ENCODE measurements around the gene FBXO15. TPM values are rescaled to one million over a fixed set of nuclear protein-coding genes. Genes with fewer than 3 reads are reported as not detected.

FBXO15 gene
- polyA plus RNA-seq, 1 donor from 2014 or later, result 6.1 TPM

DNA sequence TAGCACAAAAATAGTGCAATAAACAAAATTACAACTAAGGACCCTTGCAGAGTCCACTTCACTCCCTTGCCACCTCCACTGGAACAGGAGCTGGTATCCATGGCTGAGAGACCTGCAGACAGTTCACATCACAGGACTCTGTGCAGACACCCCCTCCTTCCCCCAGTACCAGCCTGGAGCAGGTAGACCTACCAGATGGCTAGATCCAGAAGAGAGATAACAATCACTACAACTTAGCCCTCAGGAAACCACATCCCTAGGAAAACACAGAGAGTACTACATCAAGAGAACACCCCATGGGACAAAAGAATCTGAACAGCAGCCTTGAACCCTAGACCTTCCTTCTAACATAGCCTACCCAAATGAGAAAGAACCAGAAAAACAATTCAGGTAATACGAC is 49.8 kb downstream of the FBXO15 start:
- no peaks in the 10 kb centered on the region for H3K9me2 ChIP-seq (ENCODE audit: insufficient read depth, low read length)
- no peaks in the 10 kb centered on the region for H4K20me1 ChIP-seq (ENCODE audit: insufficient read depth)
- no peaks in the 10 kb centered on the region for H3K36me3 ChIP-seq (ENCODE audit: insufficient read depth, low read length)
- no peaks in the 10 kb centered on the region for H3K79me2 ChIP-seq (replicated peaks; ENCODE audit: insufficient read depth, low read length)
- no peak for TF ChIP-seq POLR2AphosphoS5 (IDR thresholded peaks at IDR 0.05)
- no peak for TF ChIP-seq SMC3 (conservative IDR thresholded peaks at IDR 0.05; ENCODE audit: poor library complexity)
- TF ChIP-seq EZH2 (IDR thresholded peaks at IDR 0.05; ENCODE audit: borderline replicate concordance, insufficient read depth, low read length, poor library complexity, severe bottlenecking), result no peak
- no peak for TF ChIP-seq MXI1 (conservative IDR thresholded peaks at IDR 0.05; ENCODE audit: poor library complexity, severe bottlenecking)
- TF ChIP-seq, protein P1, sequence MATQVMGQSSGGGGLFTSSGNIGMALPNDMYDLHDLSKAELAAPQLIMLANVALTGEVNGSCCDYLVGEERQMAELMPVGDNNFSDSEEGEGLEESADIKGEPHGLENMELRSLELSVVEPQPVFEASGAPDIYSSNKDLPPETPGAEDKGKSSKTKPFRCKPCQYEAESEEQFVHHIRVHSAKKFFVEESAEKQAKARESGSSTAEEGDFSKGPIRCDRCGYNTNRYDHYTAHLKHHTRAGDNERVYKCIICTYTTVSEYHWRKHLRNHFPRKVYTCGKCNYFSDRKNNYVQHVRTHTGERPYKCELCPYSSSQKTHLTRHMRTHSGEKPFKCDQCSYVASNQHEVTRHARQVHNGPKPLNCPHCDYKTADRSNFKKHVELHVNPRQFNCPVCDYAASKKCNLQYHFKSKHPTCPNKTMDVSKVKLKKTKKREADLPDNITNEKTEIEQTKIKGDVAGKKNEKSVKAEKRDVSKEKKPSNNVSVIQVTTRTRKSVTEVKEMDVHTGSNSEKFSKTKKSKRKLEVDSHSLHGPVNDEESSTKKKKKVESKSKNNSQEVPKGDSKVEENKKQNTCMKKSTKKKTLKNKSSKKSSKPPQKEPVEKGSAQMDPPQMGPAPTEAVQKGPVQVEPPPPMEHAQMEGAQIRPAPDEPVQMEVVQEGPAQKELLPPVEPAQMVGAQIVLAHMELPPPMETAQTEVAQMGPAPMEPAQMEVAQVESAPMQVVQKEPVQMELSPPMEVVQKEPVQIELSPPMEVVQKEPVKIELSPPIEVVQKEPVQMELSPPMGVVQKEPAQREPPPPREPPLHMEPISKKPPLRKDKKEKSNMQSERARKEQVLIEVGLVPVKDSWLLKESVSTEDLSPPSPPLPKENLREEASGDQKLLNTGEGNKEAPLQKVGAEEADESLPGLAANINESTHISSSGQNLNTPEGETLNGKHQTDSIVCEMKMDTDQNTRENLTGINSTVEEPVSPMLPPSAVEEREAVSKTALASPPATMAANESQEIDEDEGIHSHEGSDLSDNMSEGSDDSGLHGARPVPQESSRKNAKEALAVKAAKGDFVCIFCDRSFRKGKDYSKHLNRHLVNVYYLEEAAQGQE (IDR thresholded peaks at IDR 0.05; ENCODE audit: borderline replicate concordance), result no peak
- TF ChIP-seq EP300 (conservative IDR thresholded peaks at IDR 0.05; ENCODE audit: poor library complexity, severe bottlenecking), result no peak
- TF ChIP-seq RAD21 (conservative IDR thresholded peaks at IDR 0.05), result no peak
- TF ChIP-seq TAF1 (IDR thresholded peaks at IDR 0.05; ENCODE audit: low read depth), result no peak
- TF ChIP-seq, protein P2, sequence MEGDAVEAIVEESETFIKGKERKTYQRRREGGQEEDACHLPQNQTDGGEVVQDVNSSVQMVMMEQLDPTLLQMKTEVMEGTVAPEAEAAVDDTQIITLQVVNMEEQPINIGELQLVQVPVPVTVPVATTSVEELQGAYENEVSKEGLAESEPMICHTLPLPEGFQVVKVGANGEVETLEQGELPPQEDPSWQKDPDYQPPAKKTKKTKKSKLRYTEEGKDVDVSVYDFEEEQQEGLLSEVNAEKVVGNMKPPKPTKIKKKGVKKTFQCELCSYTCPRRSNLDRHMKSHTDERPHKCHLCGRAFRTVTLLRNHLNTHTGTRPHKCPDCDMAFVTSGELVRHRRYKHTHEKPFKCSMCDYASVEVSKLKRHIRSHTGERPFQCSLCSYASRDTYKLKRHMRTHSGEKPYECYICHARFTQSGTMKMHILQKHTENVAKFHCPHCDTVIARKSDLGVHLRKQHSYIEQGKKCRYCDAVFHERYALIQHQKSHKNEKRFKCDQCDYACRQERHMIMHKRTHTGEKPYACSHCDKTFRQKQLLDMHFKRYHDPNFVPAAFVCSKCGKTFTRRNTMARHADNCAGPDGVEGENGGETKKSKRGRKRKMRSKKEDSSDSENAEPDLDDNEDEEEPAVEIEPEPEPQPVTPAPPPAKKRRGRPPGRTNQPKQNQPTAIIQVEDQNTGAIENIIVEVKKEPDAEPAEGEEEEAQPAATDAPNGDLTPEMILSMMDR (IDR thresholded peaks at IDR 0.05; ENCODE audit: poor library complexity, severe bottlenecking), result no peak
- H3K9me3 ChIP-seq (ENCODE audit: low read length), result no peaks in the 10 kb centered on the region
- no peaks in the 10 kb centered on the region for H3F3A ChIP-seq (ENCODE audit: insufficient read depth, low read length, poor library complexity, severe bottlenecking)
- H3K27ac ChIP-seq (ENCODE audit: low read length), result no peak overlapping the region
- H3K27me3 ChIP-seq (ENCODE audit: insufficient read depth, low read depth, low read length), result no peaks in the 10 kb centered on the region
- no peak overlapping the region for H3K9ac ChIP-seq (ENCODE audit: low read length)
- no peak overlapping the region for H2AFZ ChIP-seq (ENCODE audit: low read depth, low read length)
- H3K4me3 ChIP-seq (ENCODE audit: low read length), result no peak overlapping the region
- no peak overlapping the region for H3K4me2 ChIP-seq (ENCODE audit: low read length)

DNA sequence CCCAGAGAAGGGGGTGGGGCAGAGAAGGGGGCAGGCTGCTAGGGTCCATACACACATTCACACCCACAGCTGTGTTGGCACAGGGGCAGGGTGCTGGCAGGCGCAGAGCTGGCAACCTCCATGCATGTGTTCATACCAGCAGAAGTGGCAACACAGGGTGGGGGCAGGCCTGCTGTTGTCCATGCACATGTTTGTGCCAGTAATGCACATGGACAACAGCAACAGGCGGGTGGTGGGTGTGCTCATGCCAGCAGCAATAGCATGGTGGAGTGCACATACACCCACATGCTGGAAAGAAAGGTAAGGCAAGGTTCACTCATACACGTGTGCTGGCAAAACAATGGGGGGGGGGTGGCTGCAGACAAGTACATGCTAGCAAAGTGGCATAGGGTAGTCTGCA is 54.7 kb downstream of the FBXO15 start:
- Histone ChIP-seq H3K9me2 (ENCODE audit: insufficient read depth, low read length) (no peaks in the 10 kb centered on the region), H3K4me2 (ENCODE audit: low read length) (no peak overlapping the region), H4K20me1 (ENCODE audit: insufficient read depth) (no peaks in the 10 kb centered on the region), H3K79me2 (replicated peaks; ENCODE audit: insufficient read depth, low read length) (no peaks in the 10 kb centered on the region), H3K9ac (ENCODE audit: low read length) (no peak overlapping the region), H3K36me3 (ENCODE audit: insufficient read depth, low read length) (no peaks in the 10 kb centered on the region), H3K27ac (ENCODE audit: low read length) (no peak overlapping the region), H3K4me3 (ENCODE audit: low read length) (no peak overlapping the region), H2AFZ (ENCODE audit: low read depth, low read length) (no peak overlapping the region), H3K27me3 (ENCODE audit: insufficient read depth, low read depth, low read length) (no peaks in the 10 kb centered on the region), H3F3A (ENCODE audit: insufficient read depth, low read length, poor library complexity, severe bottlenecking) (no peaks in the 10 kb centered on the region), H3K9me3 (ENCODE audit: low read length) (no peaks in the 10 kb centered on the region)
- TF ChIP-seq, protein P2 (IDR thresholded peaks at IDR 0.05; ENCODE audit: poor library complexity, severe bottlenecking), result no peak
- TF ChIP-seq EZH2 (IDR thresholded peaks at IDR 0.05; ENCODE audit: borderline replicate concordance, insufficient read depth, low read length, poor library complexity, severe bottlenecking) (no peak), RAD21 (conservative IDR thresholded peaks at IDR 0.05) (no peak), TAF1 (IDR thresholded peaks at IDR 0.05; ENCODE audit: low read depth) (no peak), EP300 (conservative IDR thresholded peaks at IDR 0.05; ENCODE audit: poor library complexity, severe bottlenecking) (no peak), MXI1 (conservative IDR thresholded peaks at IDR 0.05; ENCODE audit: poor library complexity, severe bottlenecking) (no peak), POLR2AphosphoS5 (IDR thresholded peaks at IDR 0.05) (no peak), SMC3 (conservative IDR thresholded peaks at IDR 0.05; ENCODE audit: poor library complexity) (no peak)
- TF ChIP-seq, protein P1 (IDR thresholded peaks at IDR 0.05; ENCODE audit: borderline replicate concordance), result no peak

Measured in neural cell (in vitro differentiated cells).